H9 (cell line): ENCODE data around the gene CAPN5. TPM values are rescaled to one million over a fixed set of nuclear protein-coding genes. Genes with fewer than 3 reads are reported as not detected.

Experiments
- DNase-seq: peaks from one replicate; pipeline ENCODE4 v3.0.0-alpha.2; 2017
- H2AFZ ChIP-seq: one replicate; pipeline ENCODE4 v1.6.1; 2013; ENCODE audit warnings: mild to moderate bottlenecking, low read length, control low read depth, moderate library complexity
- H2AK5ac ChIP-seq: 2 replicates; pipeline ENCODE4 v1.6.1; 2013; ENCODE audit warnings: low read length, control low read depth, mixed read lengths; ENCODE audit not compliant: insufficient read length
- H2BK120ac ChIP-seq: one replicate; pipeline ENCODE4 v1.6.1; 2013; ENCODE audit warnings: low read depth, mild to moderate bottlenecking, low read length, control low read depth, inconsistent platforms; ENCODE audit not compliant: poor library complexity, severe bottlenecking
- H2BK12ac ChIP-seq: 2 replicates; pipeline ENCODE4 v1.6.1; 2013; ENCODE audit warnings: low read length, control low read depth, mixed read lengths, low read depth; ENCODE audit not compliant: insufficient read length
- H2BK15ac ChIP-seq: 2 replicates; pipeline ENCODE4 v1.6.1; 2013; ENCODE audit warnings: low read depth, low read length, control low read depth
- H2BK20ac ChIP-seq: one replicate; pipeline ENCODE4 v1.6.1; 2013; ENCODE audit warnings: low read depth, mild to moderate bottlenecking, low read length, control low read depth, inconsistent platforms; ENCODE audit not compliant: poor library complexity, severe bottlenecking
- H2BK5ac ChIP-seq: 2 replicates; pipeline ENCODE4 v1.6.1; 2013; ENCODE audit warnings: low read length, control low read depth, mixed read lengths; ENCODE audit not compliant: insufficient read length
- H3K14ac ChIP-seq: 2 replicates; pipeline ENCODE4 v1.6.1; 2013; ENCODE audit warnings: low read length, control low read depth; ENCODE audit not compliant: insufficient read depth
- H3K18ac ChIP-seq: 2 replicates; pipeline ENCODE4 v1.6.1; 2013; ENCODE audit warnings: low read depth, mild to moderate bottlenecking, mixed read lengths, low read length, control low read depth; ENCODE audit not compliant: insufficient read length
- H3K23ac ChIP-seq: 2 replicates; pipeline ENCODE4 v1.6.1; 2013; ENCODE audit warnings: low read length, control low read depth, mixed read lengths, low read depth; ENCODE audit not compliant: insufficient read length
- H3K23me2 ChIP-seq: 2 replicates; pipeline ENCODE4 v1.6.1; 2013; ENCODE audit warnings: low read depth, mild to moderate bottlenecking, mixed read lengths, low read length, control low read depth; ENCODE audit not compliant: insufficient read length, poor library complexity, severe bottlenecking
- H3K27ac ChIP-seq: 2 replicates; pipeline ENCODE4 v1.5.1; 2013; ENCODE audit warnings: low read length, control low read depth, mixed read lengths, low read depth; ENCODE audit not compliant: insufficient read length
- H3K27me3 ChIP-seq: 2 replicates; pipeline ENCODE4 v1.6.1; 2013; ENCODE audit warnings: low read length, control low read depth, inconsistent platforms; ENCODE audit not compliant: insufficient read depth
- H3K4ac ChIP-seq: 2 replicates; pipeline ENCODE4 v1.6.1; 2013; ENCODE audit warnings: low read depth, mild to moderate bottlenecking, control low read depth, inconsistent platforms, low read length, moderate library complexity
- H3K4me1 ChIP-seq: 2 replicates; pipeline ENCODE4 v1.6.1; 2013; ENCODE audit warnings: low read length, control low read depth, inconsistent platforms; ENCODE audit not compliant: insufficient read depth
- H3K4me2 ChIP-seq: 2 replicates; pipeline ENCODE4 v1.6.1; 2013; ENCODE audit warnings: low read length, control low read depth, mixed read lengths; ENCODE audit not compliant: insufficient read length, insufficient read depth
- H3K56ac ChIP-seq: 2 replicates; pipeline ENCODE4 v1.6.1; 2013; ENCODE audit warnings: low read depth, mild to moderate bottlenecking, mixed read lengths, low read length, control low read depth; ENCODE audit not compliant: insufficient read length
- H3K79me1 ChIP-seq: 2 replicates; pipeline ENCODE4 v1.6.1; 2013; ENCODE audit warnings: low read depth, mild to moderate bottlenecking, moderate library complexity, low read length, control low read depth, inconsistent platforms; ENCODE audit not compliant: insufficient read depth, poor library complexity, severe bottlenecking
- H3K79me2 ChIP-seq: 2 replicates; pipeline ENCODE4 v1.6.1; 2013; ENCODE audit warnings: low read length, control low read depth, inconsistent platforms; ENCODE audit not compliant: insufficient read depth
- H3K9ac ChIP-seq: 2 replicates; pipeline ENCODE4 v1.6.1; 2013; ENCODE audit warnings: low read length, control low read depth, mixed read lengths; ENCODE audit not compliant: insufficient read length; ENCODE audit errors: extremely low read depth
- H3K9me3 ChIP-seq: one replicate; pipeline ENCODE4 v1.6.1; 2013; ENCODE audit warnings: low read depth, low read length, inconsistent platforms; ENCODE audit not compliant: control insufficient read depth
- H3T11ph ChIP-seq: one replicate; pipeline ENCODE4 v1.6.1; 2013; ENCODE audit warnings: mild to moderate bottlenecking, low read length, control low read depth, inconsistent platforms
- H4K20me1 ChIP-seq: one replicate; pipeline ENCODE4 v1.6.1; 2013; ENCODE audit not compliant: control insufficient read depth, insufficient read length, insufficient read depth
- H4K5ac ChIP-seq: 2 replicates; pipeline ENCODE4 v1.6.1; 2013; ENCODE audit warnings: low read depth, mild to moderate bottlenecking, mixed read lengths, low read length, control low read depth; ENCODE audit not compliant: insufficient read length
- H4K8ac ChIP-seq: replicated peaks from 2 replicates; pipeline ENCODE4 v1.6.1; 2013; ENCODE audit warnings: low read length, control low read depth, mixed read lengths, low read depth; ENCODE audit not compliant: insufficient read length
- H4K91ac ChIP-seq: 2 replicates; pipeline ENCODE4 v1.6.1; 2013; ENCODE audit warnings: low read depth, mild to moderate bottlenecking, moderate library complexity, mixed read lengths, low read length, control low read depth; ENCODE audit not compliant: insufficient read length
- H3K27ac Mint-ChIP-seq, 3 experiments: 2 replicates in 2 of 3; 3 replicates in 1 of 3; pipeline ENCODE4 v1.8.0; 2020 to 2021; ENCODE audit warnings: mixed read lengths in 3 of 3, mild to moderate bottlenecking in 1 of 3, moderate library complexity in 1 of 3
- H3K27me3 Mint-ChIP-seq: 2 replicates; pipeline ENCODE4 v1.8.0; 2021; ENCODE audit warnings: low read depth, mild to moderate bottlenecking, moderate library complexity, mixed read lengths
- H3K36me3 Mint-ChIP-seq, 3 experiments: 2 replicates in 2 of 3; 3 replicates in 1 of 3; pipeline ENCODE4 v1.8.0; 2020 to 2021; ENCODE audit warnings: low read depth in 3 of 3, mixed read lengths in 3 of 3; ENCODE audit not compliant: insufficient read depth in 1 of 3
- H3K4me1 Mint-ChIP-seq, 2 experiments: 2 replicates each; pipeline ENCODE4 v1.8.0; 2020; ENCODE audit warnings: mixed read lengths in 2 of 2
- H3K4me3 Mint-ChIP-seq, 2 experiments: 2 replicates in 1 of 2; 3 replicates in 1 of 2; pipeline ENCODE4 v1.8.0; 2020 to 2021; ENCODE audit warnings: mild to moderate bottlenecking in 2 of 2, mixed read lengths in 2 of 2, moderate library complexity in 1 of 2
- H3K9me3 Mint-ChIP-seq, 2 experiments: 2 replicates in 1 of 2; 3 replicates in 1 of 2; pipeline ENCODE4 v1.8.0; 2020; ENCODE audit warnings: mild to moderate bottlenecking in 2 of 2, mixed read lengths in 2 of 2, moderate library complexity in 1 of 2
- WGBS: extraction: QIAGEN DNeasy Blood & Tissue Kit; methylation state at CpG from one replicate; pipeline ENCODE4 v1.1.7; 2013; ENCODE audit warnings: missing lambda C conversion rate, low lambda C conversion rate, mixed read lengths; ENCODE audit not compliant: insufficient read length; ENCODE audit errors: extremely low coverage; 5-methylcytosine and 5-hydroxymethylcytosine counted together
- total RNA-seq: library from RNA; stranded (reverse); gene quantifications from 2 replicates; pipeline ENCODE4 v1.2.1, GENCODE V29; 2021
- TF ChIP-seq, protein P1 (sequence below): fragments of 200-600 bp; sonication (generic); conservative IDR thresholded peaks from 3 replicates; pipeline ENCODE4 v1.8.0; 2021; ENCODE audit warnings: antibody characterized with exemption, mild to moderate bottlenecking

CAPN5 gene
- total RNA-seq, 1 experiment from 2014 or later, result 16.7 TPM

DNA sequence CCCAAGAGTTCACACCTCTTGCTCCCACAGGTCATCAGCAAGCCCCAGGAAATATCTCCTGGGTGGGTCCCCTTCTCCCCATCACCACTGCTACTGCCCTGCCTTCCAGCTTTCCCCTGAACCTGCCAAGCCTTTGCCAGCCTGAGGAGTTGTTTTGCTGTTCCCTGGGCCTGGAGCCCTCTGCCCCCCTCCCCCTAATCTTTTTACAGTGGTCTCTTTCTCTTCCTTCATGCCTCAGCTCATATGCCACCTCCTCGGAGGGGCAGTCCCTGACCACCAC is 80.2 kb downstream of the CAPN5 start:
- Histone ChIP-seq H2BK12ac (no peak overlapping the region), H2AFZ (no peak overlapping the region), H3K18ac (no peak overlapping the region), H3T11ph (no peak overlapping the region), H3K4me1 (peaks cover 2% of the 10 kb centered on the region; the same call in 1 of the 2 replicates), H3K9me3 (no peaks in the 10 kb centered on the region), H2BK120ac (no peak overlapping the region), H3K23ac (no peak overlapping the region), H2BK20ac (no peak overlapping the region), H3K4ac (no peak overlapping the region), H3K9ac (no peak overlapping the region), H3K56ac (no peak overlapping the region), H3K23me2 (peaks cover 8% of the 10 kb centered on the region), H4K8ac (no peak overlapping the region), H2BK5ac (no peak overlapping the region), H3K27ac (no peak overlapping the region), H3K14ac (no peak overlapping the region), H4K5ac (no peak overlapping the region), H2AK5ac (no peak overlapping the region), H3K79me2 (no peaks in the 10 kb centered on the region), H3K27me3 (no peaks in the 10 kb centered on the region), H4K91ac (no peak overlapping the region), H3K4me2 (peak overlapping the region; percentile 94), H2BK15ac (no peak overlapping the region), H4K20me1 (peaks cover 3% of the 10 kb centered on the region), H3K79me1 (no peaks in the 10 kb centered on the region)
- Mint-ChIP-seq H3K4me1 (peaks cover 23 to 28% of the 10 kb centered on the region in 2 experiments), H3K4me3 (peak overlapping the region; percentile 21 to 83; a peak in 4 of 5 replicates), H3K36me3 (no peaks in the 10 kb centered on the region), H3K27me3 (peaks cover 20% of the 10 kb centered on the region), H3K27ac (no peak overlapping the region), H3K9me3 (no peaks in the 10 kb centered on the region; a peak in 1 of 5 replicates)
- no CpG with 5 or more reads among the region's 1 CpG for WGBS
- TF ChIP-seq, protein P1, sequence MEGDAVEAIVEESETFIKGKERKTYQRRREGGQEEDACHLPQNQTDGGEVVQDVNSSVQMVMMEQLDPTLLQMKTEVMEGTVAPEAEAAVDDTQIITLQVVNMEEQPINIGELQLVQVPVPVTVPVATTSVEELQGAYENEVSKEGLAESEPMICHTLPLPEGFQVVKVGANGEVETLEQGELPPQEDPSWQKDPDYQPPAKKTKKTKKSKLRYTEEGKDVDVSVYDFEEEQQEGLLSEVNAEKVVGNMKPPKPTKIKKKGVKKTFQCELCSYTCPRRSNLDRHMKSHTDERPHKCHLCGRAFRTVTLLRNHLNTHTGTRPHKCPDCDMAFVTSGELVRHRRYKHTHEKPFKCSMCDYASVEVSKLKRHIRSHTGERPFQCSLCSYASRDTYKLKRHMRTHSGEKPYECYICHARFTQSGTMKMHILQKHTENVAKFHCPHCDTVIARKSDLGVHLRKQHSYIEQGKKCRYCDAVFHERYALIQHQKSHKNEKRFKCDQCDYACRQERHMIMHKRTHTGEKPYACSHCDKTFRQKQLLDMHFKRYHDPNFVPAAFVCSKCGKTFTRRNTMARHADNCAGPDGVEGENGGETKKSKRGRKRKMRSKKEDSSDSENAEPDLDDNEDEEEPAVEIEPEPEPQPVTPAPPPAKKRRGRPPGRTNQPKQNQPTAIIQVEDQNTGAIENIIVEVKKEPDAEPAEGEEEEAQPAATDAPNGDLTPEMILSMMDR, result no peak
- no peak for DNase-seq
